DMS79 treated with DMSO at 0.1 percent for 48 hours (cell line): ENCODE results near the gene FGD4.
"Not testable (repeated sequence)": the region's sequence is repeated elsewhere in the genome, so short reads cannot be mapped to it uniquely, and the experiment has no call there.

Experiments used
- DNase-seq: peaks from one replicate; lab custom pipeline; 2025; lab: John Stamatoyannopoulos, UW

Gene FGD4

DNA sequence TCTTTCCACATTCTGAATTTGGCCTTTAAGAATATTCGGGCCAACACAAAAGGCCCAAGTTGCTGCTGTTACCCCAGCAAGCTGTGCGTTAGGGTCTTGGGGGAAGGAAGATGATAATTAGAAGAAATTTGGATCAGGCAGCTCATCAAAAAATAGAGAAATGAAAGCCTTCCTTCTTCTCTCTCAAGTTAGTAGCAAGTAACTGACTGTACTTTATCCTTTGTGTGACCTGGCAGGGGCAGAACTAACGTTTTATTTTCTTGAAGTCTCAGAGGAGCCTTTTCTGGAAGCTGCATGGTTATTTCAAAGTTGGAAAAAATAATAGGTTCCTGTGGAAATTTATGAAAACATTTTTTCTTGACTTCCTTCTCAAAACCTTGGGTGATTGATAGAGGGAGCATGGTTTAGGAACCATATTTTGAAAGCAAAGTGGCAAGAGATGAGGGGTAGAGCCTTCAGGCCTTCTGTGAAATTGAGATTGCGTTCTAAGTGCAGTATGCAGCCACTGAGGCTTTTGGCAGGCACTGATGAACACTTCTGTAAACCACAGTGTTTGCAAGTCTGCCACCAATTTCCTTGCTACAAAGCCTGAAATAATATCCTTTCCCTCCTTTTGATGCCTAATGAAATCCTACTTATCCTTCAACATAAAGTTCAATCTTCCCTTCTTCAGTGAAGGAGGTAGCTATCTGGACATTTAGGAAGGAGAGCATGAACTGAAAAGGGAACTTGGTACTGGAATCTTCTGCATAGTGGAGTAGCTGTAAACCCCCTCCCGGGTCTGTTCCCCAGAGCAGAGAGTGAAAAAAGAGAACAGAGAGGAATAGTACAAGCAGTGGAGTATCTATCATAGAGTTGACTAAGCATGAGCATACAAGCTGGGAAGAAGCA, 123.2 kb downstream of the FGD4 start:
- no peak for DNase-seq

DNA sequence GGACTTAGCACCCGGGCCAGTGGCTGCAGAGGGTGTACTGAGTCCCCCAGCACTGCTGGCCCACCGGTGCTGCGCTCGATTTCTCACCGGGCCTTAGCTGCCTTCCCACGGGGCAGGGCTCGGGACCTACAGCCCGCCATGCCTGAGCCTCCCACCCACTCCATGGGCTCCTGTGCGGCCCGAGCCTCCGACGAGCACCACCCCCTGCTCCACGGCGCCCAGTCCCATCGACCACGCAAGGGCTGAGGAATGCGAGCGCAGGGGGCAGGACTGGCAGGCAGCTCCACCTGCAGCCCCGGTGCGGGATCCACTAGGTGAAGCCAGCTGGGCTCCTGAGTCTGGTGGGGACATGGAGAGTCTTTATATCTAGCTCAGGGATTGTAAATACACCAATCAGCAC, 126.4 kb downstream of the FGD4 start:
- not testable (repeated sequence) for DNase-seq

DNA sequence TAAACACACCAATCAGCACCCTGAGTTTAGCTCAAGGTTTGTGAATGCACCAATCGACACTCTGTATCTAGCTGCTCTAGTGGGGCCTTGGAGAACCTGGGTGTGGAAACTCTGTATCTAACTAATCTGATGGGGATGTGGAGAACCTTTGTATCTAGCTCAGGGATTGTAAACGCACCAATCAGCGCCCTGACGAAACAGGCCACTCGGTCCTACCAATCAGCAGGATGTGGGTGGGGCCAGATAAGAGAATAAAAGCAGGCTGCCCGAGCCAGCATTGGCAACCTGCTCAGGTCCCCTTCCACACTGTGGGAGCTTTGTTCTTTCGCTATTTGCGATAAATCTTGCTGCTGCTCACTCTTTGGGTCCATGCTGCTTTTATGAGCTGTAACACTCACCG, 127.0 kb downstream of the FGD4 start:
- not testable (repeated sequence) for DNase-seq

DNA sequence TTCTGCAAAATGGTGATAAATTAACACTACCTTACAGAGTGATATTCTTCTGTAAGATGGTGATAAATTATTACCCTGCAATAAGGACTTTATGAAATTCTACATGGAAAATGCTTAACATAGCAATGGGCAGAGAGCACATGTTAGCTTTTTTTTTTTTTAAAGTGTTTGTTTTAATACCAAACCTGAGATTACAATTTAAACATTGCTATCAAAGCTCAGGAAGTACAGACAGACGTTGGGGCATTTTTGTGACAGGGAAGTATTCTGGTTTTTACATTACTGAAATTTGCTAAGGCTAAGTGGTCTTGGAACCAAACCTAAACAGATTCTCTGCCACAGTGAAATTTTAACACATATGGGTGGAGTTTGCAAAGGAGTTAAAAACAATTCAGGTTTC, 133.1 kb downstream of the FGD4 start:
- DNase-seq: no peak

DNA sequence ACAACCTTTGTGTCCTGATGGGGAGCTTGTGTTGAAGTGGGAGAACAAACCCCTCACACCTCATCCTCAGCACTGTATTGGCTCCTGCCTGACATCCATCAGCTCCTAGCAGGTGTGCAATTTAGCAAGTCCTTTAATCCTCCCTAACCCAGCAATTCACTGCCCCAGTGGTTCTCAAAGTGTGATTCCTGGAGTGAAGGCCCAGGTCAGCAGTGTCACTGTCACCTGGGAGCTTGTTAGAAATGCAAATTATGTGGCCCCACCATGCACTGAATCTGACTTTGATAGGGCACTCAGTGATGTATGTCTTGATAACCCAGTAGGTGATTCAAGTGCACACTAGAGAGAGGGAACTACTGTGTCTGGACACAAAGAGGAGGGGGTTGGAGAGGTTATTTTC, 133.6 kb downstream of the FGD4 start:
- no peak for DNase-seq

DNA sequence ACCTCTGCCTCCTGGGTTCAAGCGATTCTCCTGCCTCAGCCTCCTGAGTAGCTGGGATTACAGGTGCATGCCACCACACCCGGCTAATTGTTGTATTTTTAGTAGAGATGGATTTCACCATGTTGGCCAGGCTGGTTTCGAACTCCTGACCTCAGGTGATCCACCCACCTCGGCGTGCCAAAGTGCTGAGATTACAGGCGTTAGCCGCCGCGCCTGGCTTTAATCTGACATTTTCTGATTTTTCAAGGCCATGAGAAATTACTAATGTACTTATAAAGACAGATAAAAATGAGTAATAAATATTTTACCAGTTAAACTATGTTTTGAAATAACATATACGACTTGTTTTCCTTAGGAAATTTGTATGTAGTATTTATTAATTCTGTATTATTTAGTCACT, 134.1 kb downstream of the FGD4 start:
- not testable (repeated sequence) for DNase-seq

DNA sequence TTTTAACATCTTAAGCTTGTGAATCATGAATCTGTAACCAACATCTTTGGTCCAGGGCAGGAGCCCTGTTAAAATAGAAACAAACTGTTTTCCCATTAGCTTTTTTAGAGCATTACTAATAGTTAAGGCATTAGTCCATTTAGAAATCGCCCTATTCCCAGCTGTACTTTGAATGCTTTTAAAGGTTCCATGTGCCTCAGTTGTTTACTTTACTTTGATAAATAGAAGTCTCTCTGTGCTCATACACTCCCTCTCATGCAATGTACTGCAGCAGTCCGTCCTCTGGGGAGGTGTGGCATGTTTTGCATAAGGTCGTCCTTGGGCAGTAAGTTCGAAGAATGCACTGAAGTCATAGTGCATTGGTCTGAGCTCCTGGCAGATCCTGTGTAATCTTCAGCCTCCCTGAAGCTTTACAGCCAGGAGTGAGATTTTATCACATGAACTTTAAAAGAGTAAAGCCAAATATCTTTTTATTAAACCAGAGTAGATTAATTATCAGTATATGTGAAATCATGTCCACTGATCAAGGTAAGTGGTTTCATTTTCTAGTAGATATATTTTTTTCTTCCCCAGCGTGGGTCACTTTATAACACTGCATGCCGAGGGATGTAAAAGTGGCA, 134.7 kb downstream of the FGD4 start:
- no peak for DNase-seq

DNA sequence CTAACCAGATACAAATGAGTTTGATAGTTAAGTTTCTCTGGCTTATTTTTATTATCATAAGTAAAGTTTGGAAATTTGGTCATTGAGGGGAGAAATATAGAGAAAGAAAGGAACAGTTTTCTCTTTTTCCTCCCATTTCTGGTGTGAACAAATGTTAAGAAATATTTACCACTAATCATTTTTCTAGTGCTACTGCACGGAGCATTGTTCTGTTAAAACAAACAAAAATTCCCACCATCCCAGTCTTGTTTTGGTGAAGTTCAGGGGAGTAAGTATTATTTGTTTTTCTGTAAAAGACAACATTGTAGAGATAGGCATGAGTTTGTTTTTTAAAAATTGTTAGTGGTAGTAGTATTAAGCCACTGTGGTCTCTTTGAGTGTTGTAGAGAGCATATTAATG, 135.3 kb downstream of the FGD4 start:
- DNase-seq: no peak

DNA sequence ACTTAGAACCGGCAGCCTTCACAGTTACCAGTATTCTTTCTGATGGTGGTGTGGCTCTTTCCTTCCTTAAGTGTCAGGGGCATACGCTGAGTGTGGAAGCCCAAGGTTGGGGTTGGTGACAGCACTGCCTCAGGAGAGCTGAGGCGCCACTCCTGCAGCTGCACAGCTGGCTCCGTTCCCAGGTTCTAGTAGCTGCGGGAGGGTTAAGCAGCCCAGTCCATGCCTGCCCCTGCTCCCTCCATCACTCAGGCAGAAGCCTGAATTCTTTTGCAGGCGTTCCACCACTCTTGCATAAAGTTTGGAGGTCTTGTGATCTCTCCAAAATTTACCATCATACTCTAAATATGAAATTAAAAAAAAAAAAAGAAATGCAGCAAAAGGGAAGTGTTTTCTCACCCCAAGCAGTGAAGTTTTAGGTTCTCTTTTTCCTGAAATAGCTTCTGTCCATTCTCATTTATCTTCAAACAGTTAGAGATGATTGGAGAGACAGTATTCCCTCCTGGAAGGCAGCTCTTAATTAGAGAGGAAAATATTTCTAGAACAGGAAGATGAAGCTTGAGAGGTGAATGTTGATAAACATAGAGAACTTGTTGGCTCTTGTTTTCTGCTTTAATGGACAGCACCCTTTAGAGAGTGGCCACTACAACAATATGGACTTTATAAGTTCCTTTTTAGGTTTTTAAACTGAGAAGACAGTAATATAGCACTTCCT, 136.1 kb downstream of the FGD4 start:
- peak; percentile 95 for DNase-seq

DNA sequence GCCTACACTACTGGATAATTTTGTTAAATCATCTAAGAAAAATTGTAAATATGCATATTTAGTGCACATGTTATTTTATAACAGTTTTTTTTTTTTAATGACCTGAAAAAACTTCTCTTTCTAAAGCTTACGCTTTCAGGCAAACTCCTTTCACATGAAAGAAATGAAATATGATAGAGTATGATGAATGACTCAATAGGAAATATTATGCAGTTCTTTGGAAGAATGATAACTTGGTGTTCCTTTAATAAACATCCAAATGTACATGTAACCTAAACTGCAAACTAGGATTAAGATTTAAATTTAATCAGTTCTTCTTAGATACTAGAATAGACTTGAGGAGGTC, 136.6 kb downstream of the FGD4 start:
- no peak for DNase-seq

DNA sequence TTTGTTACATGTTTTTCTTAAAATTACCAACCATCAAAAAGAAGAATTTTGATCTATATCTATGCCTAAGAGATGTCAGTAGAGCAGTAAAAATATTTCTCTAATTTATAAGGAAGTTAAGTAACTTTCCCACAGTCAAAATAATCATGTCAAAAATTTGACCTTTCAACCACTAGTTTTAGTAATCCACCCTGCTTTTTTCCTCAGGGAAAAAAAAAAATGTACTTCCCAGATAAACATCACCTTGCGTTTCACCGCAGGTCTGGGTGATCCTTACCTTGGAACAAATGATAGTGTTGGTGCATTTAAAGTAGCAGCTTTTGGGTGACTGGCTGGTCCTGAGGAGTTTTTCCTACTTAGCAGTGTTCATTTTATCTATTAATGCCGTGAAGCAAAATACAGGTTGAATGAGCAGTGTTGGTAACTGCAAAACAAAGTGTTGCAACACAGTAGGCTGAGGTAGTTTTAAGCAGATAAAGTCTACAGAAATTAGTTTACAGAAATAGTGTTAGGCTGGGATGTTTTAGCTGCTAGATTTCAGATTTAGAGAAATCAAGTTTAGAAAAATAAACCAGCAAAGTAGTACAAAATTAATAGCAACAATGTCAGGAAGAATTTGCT, 142.5 kb downstream of the FGD4 start:
- no peak for DNase-seq

DNA sequence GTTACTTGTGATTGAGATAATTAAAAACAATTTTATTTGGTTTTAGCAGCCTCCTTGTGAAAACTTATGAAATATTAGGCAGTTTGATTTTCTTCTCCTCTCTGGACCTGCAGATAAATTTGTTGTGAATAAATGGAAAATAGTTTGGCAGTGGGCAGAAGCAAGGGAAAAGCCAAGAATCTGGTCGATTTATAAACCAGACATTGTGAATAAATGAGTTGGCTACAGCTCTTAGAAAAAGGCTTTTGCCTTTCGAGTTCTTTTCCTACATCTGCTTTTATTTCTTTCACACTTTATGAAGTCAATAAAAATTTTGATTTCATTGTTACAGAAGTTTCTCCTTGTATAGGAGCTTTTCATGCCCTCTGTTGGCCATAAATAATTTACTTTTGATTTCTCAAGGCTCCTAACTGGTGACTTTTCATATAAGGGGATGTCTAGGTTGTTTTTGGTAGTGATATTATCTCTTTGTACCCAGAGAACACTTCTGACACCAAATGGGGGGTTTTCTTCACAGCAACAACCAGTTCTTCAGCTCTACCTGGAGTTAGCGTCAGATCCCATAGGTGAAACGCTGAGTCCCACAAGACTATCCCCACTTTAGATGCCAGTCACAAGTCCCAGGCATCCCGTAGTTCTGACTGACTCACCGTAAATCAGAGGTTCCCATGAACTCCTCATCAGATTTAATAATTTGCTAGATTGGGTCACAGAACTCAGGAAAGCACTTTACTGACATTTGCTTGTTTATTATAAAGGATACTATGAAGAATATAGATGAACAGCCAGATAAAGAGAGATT, 143.3 kb downstream of the FGD4 start:
- DNase-seq: no peak

DNA sequence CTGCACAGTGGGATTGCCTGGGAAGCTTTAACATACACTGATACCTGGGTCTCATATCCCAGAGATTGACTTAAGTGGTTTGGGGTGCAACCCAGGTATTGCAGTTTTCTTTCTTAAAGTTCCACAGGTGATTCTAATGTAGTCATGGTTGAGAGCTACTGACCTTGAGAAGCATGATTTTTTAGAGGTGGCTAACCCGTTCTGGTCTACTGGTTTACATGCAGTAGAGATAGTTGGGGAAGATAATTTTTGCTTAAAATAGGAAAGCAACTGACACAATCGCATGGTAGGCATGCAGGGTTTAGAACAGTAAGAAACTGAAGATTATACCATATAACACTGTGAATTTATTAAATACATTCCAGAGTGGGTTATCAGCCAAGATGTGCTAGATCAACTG, 145.5 kb downstream of the FGD4 start:
- DNase-seq: no peak

DNA sequence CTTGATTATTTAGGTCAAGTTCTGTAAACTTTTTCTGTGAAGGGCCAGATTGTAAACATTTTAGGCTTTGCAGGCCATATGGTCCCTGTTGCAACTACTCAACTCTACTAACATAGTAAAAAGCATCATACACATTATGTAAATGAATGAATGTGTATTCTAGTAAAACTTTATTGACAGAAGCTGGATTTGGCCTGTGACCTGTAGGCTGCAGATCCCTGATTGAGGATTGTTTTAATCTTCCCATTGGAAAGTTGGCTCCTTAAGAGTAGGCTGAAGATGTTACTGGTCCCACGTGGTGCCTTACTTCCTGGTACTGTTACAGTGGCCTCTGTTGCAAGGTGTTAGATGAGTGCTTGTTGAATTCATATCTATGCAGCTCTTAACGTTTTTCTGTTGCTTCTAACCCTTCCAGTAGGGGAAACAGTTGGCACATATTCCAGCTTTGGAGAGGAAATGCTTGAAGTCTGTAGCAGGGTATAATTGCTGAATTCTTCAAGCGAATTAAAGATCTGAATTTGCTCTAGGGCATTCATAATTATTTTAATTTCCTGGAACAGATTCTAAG, 146.1 kb downstream of the FGD4 start:
- DNase-seq: peak; percentile 5

DNA sequence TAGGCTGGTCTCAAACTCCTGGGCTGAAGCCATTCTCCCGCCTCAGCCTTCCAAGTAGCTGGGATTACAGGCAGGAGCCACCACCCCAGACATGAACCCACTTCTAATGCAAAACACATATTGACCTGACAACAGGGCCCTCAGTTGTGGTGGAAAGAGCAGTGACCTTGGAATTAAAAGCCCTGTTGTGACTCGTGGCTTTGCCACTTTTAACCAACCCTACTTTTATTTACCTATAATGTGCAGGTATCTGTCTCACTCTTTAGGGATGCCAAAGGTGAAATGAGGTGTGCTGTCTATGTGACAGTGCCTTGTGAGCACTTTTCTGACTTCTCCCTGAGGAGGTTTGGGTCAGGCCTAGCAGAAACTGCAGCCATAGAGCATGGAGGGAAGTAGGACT, 146.9 kb downstream of the FGD4 start:
- no peak for DNase-seq

DNA sequence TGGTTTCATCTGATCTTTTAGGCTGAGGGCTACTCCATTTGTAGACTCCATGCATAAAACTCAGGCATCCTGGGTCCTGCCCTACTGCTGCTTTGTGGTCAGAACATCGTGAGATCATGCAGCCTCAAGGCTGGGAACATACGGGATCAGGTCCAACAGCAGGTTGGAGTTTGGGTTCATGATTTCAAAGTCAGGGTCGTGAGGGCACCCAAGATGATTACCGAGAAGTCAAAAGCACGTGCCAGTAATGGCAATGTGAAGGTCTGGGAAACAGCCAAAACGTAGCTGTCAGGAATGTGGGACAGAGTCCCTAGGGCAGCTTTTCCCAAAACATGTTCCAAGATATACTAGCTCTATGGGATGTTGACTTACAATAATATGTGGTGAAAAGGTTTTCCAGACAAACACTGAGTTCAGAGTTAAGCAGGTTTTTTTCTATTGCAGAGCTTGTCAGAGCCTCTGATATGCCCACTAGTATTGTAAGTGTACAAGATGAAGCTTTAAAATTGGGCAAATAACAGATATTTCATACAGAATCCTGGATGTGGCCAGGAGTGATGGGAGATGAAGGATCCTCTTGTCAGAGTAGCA, 149.4 kb downstream of the FGD4 start:
- DNase-seq: no peak

DNA sequence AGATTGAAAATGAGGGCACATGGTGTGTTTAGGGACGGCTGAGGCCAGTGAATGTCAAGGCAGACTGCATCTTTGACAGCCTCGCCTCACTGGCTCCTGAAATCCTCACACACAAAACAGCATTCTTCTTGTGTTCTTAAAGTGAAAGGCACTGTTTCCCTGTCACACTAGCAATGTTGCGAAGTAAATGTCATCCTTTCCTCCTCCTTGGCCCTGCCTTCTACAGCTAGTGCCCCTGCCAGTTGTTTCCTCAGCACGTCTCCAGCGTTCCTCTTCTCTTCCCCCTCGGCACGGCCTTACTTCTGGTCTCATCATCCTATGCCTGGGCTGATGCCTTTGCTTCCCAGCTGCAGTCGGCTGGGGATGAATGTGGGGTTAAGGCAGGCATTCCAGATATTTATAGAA, 150.3 kb downstream of the FGD4 start:
- no peak for DNase-seq

DNA sequence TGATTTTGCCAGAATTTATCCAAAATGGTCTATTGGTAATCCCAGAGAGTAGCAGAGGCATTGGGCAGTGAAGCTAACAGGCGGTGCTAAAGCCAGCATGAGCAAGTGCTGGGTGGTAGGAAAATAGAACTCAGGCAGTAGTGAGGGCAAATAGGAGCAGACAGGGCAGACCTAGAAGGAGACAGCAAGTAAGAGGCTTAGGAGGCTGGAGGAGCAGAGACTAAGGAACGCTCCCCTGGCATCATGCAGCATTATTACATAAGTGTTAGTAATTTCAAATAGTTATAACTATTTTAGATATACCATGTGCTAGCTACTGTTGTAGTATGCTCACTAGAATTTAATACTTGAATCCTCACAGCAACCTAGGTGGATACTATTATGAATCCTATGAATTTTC, 151.7 kb downstream of the FGD4 start:
- DNase-seq: no peak

DNA sequence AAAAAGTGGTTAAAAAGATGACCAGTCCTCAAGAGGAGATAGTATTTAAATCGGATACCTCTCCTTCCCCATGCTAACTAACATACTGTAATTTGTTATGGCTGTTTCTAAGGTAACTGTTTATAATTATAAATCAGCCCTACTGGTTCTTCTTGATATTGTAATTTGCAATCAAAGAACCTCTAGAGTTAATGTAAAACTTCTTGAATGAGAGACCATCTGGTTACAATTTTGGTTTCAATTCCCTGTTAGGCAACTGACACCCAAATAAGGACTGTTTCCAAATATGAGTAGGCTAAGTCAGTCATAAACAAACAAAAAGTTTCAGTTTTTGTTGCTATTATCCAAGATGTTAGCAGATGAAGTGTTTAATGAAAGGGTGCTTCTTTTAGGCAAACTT, 159.5 kb downstream of the FGD4 start:
- no peak for DNase-seq

DNA sequence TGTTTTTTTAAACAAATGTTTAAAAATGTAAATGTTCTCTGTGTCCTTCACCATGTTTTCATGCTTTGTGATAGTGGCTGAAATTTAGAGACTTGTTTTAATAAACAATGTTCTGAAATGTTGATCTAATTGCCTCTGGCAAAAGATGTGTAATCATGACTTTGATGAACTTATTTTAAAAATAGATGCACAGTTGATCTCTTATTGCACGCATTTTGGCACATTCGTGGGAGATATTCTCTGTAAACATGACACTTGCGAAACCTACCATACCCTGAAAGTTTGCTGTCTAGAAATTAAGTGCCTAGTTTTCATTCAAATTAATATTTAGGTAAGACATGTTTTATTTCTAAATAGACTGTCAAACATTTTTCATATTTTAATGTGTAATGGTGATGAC, 160.1 kb downstream of the FGD4 start:
- DNase-seq: no peak

DNA sequence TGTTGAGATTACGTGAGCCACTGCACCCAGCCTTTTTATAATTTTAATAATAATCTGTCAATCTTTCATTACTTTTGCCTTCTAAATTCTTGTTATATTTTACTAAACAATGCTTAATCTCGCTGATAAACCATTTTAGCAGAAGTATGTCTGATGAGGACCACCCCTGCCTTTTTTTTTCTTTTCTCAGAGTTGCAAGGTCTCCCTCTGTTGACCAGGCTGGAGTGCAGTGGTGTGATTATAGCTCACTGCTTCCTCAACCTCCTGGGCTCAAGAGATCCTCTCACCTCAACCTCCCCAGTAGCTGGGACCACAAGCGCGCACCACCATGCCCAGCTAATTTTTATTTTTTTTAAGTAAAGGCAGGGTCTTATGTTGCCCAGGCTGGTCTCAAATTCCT, 161.2 kb downstream of the FGD4 start:
- no peak for DNase-seq
